ENCODE measurements around the gene TRAM1L1. TPM values are rescaled to one million over a fixed set of nuclear protein-coding genes. Genes with fewer than 3 reads are reported as not detected.

The TRAM1L1 gene
- total and polyA plus RNA-seq, 2 of the 13 experiments (the other 11 are each of a cell fraction or from before 2014, with no cell fraction given) = 0.18 to 0.44 TPM

- H3K9ac ChIP-seq (ENCODE audit: insufficient read depth, low read depth, low read length) = no peak overlapping the region
- in situ Hi-C loops (cut with HindIII; ENCODE audit: extremely low pct_ligation_motif_present, low pct_unique_long_range_greater_than_20kb) (loop anchor here (25.0 kb wide), 1 partner anchor 1103 kb away; no protein-coding TSS in a partner anchor), intact Hi-C loops (cut with micrococcal nuclease; ENCODE audit: unreplicated experiment) (loop anchor here (5.0 kb wide), 1 partner anchor 568 kb away; no protein-coding TSS in a partner anchor)
- no peak overlapping the region for H3K4me2 ChIP-seq (ENCODE audit: low read depth, low read length)
- H2AFZ ChIP-seq (ENCODE audit: low read length) = no peak overlapping the region
- ChIA-PET POLR2A (no interaction called here), CTCF (ENCODE audit: low intra/inter-chr PET ratio, low total read pairs) (interaction anchor here (1.4 kb wide), 1 partner anchor 1090 kb away, joined by 3 read pairs; no protein-coding TSS in a partner anchor)
- DNase-seq (ENCODE audit: low spot score) (peak; percentile 20), ATAC-seq (peak; percentile 70), FAIRE-seq (no peak)
- WGBS (ENCODE audit: low lambda C conversion rate) = 1% methylated on average over 4 of the region's 4 CpGs
- no peaks in the 10 kb centered on the region for H3K79me2 ChIP-seq (ENCODE audit: insufficient read depth, low read length)
- H3K27ac ChIP-seq (ENCODE audit: extremely low read length, insufficient read depth, low read length) = no peak overlapping the region
- H3K27me3 ChIP-seq (ENCODE audit: control insufficient read depth in 1 of 2, insufficient read depth in 2 of 2, low read length in 2 of 2) = no peaks in the 10 kb centered on the region
- H3K4me1 ChIP-seq (ENCODE audit: insufficient read depth, low read length) = no peaks in the 10 kb centered on the region
- H3K9me3 ChIP-seq (ENCODE audit: low read length) = no peaks in the 10 kb centered on the region; the same call in 1 of the 2 replicates
- H3K4me3 ChIP-seq (replicated peaks in 1 of 3; ENCODE audit: insufficient read depth in 1 of 3, low read depth in 2 of 3, low read length in 3 of 3) = no peak overlapping the region
- TF ChIP-seq ATAD3A (CRISPR knock-in tag; IDR thresholded peaks at IDR 0.05) (no peak), ZNF224 (CRISPR knock-in tag; IDR thresholded peaks at IDR 0.05) (no peak), SMC3 (IDR thresholded peaks at IDR 0.05; ENCODE audit: low read length) (peak; percentile 37; the same call in 1 of the 2 replicates), PAF1 (CRISPR knock-in tag; IDR thresholded peaks at IDR 0.05) (no peak), TBL1XR1 (IDR thresholded peaks at IDR 0.05; ENCODE audit: borderline replicate concordance, low read length, partially characterized antibody) (no peak), ZNF337 (CRISPR knock-in tag; IDR thresholded peaks at IDR 0.05; ENCODE audit: borderline replicate concordance, low read depth) (no peak), CTCF (CRISPR knock-in tag; IDR thresholded peaks at IDR 0.05) (peak; percentile 62), CBFB (CRISPR knock-in tag; IDR thresholded peaks at IDR 0.05) (no peak), STAG1 (CRISPR knock-in tag; IDR thresholded peaks at IDR 0.05) (peak; percentile 77)
- no peaks in the 10 kb centered on the region for H4K20me1 ChIP-seq (ENCODE audit: insufficient read depth, low read length)
- no TSS peak for BruUV-seq (replicated peaks)
- H3K36me3 ChIP-seq (replicated peaks in 1 of 2; ENCODE audit: control insufficient read depth in 1 of 2, insufficient read depth in 2 of 2, low read length in 2 of 2) = no peaks in the 10 kb centered on the region
Observed at GRCh38 chr4:117134386-117134785, 49.0 kb upstream of the TRAM1L1 start.

Data from HepG2 (cell line).